ENCODE measurements around the gene RAB3A. TPM values are rescaled to one million over a fixed set of nuclear protein-coding genes. Genes with fewer than 3 reads are reported as not detected.

RAB3A gene
- total and polyA plus RNA-seq, 2 donors (not counting 3 experiments of a cell fraction or from before 2014, with no cell fraction given), result 0.88 to 0.90 TPM

DNA sequence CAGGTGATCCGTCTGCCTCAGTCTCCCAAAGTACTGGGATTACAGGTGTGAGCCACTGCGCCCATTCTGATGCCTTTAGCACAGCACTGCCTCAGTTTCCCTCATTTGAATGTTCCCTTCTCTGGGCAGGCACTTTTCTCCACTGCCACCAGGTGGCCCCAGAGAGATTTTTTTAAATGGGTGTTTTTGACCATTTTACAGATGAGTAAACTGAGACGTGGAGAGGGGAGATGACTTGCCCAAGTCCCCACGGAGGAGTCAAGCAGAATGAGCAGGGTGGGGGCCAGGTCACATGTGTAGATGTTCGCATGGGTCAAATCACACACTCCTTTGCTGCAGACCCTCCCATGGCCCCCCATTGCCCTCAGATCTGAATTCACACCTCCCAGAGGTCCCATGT is 25.6 kb upstream of the RAB3A start:
- Histone ChIP-seq H3K79me2 (ENCODE audit: control insufficient read depth, insufficient read depth, low read length) (no peaks in the 10 kb centered on the region), H3K4me1 (ENCODE audit: control insufficient read depth, extremely low read depth, insufficient read depth, low read length) (peaks cover 9% of the 10 kb centered on the region), H4K20me1 (replicated peaks; ENCODE audit: control insufficient read depth, extremely low read depth, insufficient read depth, low read length) (no peaks in the 10 kb centered on the region), H3K27ac (ENCODE audit: insufficient read depth, low read depth, low read length) (no peak overlapping the region), H3K9me3 (replicated peaks; ENCODE audit: control insufficient read depth, insufficient read depth, low read length) (no peaks in the 10 kb centered on the region), H3K27me3 (ENCODE audit: control insufficient read depth in 2 of 2, insufficient read depth in 2 of 2, low read length in 2 of 2) (peaks cover 5 to 9% of the 10 kb centered on the region in 2 experiments), H3K9me1 (replicated peaks; ENCODE audit: control insufficient read depth, extremely low read depth, insufficient read depth, low read length) (no peaks in the 10 kb centered on the region), H3K9ac (replicated peaks; ENCODE audit: extremely low read depth, insufficient read depth, low read length) (no peak overlapping the region), H2AFZ (ENCODE audit: low read depth, low read length) (no peak overlapping the region), H3K36me3 (ENCODE audit: control insufficient read depth in 2 of 2, extremely low read depth in 1 of 2, insufficient read depth in 2 of 2, low read length in 2 of 2) (no peaks in the 10 kb centered on the region), H3K4me2 (ENCODE audit: insufficient read depth, low read length) (no peak overlapping the region), H3K4me3 (replicated peaks in 1 of 3; ENCODE audit: insufficient read depth in 1 of 3, low read depth in 1 of 3, low read length in 3 of 3) (no peak overlapping the region)
- TF ChIP-seq POLR2A (IDR thresholded peaks at IDR 0.05; ENCODE audit: low read depth, low read length), result no peak
- TF ChIP-seq POLR2AphosphoS5 (IDR thresholded peaks at IDR 0.05; ENCODE audit: insufficient read depth, low read depth, low read length), result no peak
- no peak for TF ChIP-seq EZH2 (IDR thresholded peaks at IDR 0.05; ENCODE audit: borderline replicate concordance, low read depth, low read length, severe bottlenecking)
- no peak for TF ChIP-seq JUN (IDR thresholded peaks at IDR 0.05; ENCODE audit: borderline replicate concordance, insufficient read depth, insufficient read length, low read depth)
- TF ChIP-seq MYC (IDR thresholded peaks at IDR 0.05; ENCODE audit: low read depth, low read length), result no peak
- TF ChIP-seq, protein P1, sequence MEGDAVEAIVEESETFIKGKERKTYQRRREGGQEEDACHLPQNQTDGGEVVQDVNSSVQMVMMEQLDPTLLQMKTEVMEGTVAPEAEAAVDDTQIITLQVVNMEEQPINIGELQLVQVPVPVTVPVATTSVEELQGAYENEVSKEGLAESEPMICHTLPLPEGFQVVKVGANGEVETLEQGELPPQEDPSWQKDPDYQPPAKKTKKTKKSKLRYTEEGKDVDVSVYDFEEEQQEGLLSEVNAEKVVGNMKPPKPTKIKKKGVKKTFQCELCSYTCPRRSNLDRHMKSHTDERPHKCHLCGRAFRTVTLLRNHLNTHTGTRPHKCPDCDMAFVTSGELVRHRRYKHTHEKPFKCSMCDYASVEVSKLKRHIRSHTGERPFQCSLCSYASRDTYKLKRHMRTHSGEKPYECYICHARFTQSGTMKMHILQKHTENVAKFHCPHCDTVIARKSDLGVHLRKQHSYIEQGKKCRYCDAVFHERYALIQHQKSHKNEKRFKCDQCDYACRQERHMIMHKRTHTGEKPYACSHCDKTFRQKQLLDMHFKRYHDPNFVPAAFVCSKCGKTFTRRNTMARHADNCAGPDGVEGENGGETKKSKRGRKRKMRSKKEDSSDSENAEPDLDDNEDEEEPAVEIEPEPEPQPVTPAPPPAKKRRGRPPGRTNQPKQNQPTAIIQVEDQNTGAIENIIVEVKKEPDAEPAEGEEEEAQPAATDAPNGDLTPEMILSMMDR (IDR thresholded peaks at IDR 0.05; ENCODE audit: extremely low read depth in 1 of 2, insufficient read depth in 1 of 2, low read depth in 1 of 2, low read length in 2 of 2), result peak; percentile 30 to 38
- FAIRE-seq, result no peak
- dilution Hi-C loops (cut with MboI; ENCODE audit: extremely low pct_ligation_motif_present, low sequenced_read_pairs) (no loop called here), intact Hi-C loops (cut with micrococcal nuclease) (no loop called here)
- BruUV-seq (replicated peaks), result no TSS peak
- CTCF ChIA-PET, result no interaction called here
- no peak for DNase-seq (ENCODE audit: low read depth, low spot score)
- POLR2A ChIA-PET, result no interaction called here

DNA sequence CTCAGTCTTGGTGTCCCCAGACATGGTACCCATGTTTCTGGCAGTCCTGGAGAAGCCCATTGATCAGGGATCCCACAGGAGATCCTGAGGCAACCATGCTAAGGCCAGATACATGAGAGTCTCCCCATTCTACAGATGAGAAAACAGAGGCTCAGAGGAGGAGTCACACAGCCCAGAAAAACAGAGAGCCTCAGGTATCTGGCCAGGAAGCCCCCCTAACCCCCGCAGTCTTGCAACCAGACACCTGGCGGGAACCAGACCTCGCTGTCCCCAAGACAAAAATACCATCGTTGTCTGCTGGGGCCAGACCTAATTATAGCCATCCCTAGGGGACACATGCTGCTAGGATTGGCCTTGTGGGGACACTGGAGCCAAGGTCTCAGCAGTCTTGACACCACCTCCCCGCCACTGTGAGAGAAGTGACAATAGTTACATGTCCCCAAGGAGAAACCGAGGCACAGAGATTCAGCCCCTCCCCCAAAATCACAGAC is 24.0 kb upstream of the RAB3A start:
- no peak for TF ChIP-seq GATA2 (IDR thresholded peaks at IDR 0.05; ENCODE audit: insufficient read depth, insufficient read length, low read depth, low read length)
- H3K27me3 ChIP-seq (ENCODE audit: control insufficient read depth in 2 of 2, insufficient read depth in 2 of 2, low read length in 2 of 2), result peaks cover 5 to 9% of the 10 kb centered on the region in 2 experiments
- H3K9me3 ChIP-seq (replicated peaks; ENCODE audit: control insufficient read depth, insufficient read depth, low read length), result no peaks in the 10 kb centered on the region
- H3K4me3 ChIP-seq (replicated peaks in 1 of 3; ENCODE audit: insufficient read depth in 1 of 3, low read depth in 1 of 3, low read length in 3 of 3), result no peak overlapping the region
- no peak overlapping the region for H3K4me2 ChIP-seq (ENCODE audit: insufficient read depth, low read length)
- H3K36me3 ChIP-seq (ENCODE audit: control insufficient read depth in 2 of 2, extremely low read depth in 1 of 2, insufficient read depth in 2 of 2, low read length in 2 of 2), result no peaks in the 10 kb centered on the region
- H3K27ac ChIP-seq (ENCODE audit: insufficient read depth, low read depth, low read length), result no peak overlapping the region
- no peak overlapping the region for H3K9ac ChIP-seq (replicated peaks; ENCODE audit: extremely low read depth, insufficient read depth, low read length)
- H2AFZ ChIP-seq (ENCODE audit: low read depth, low read length), result no peak overlapping the region
- H3K4me1 ChIP-seq (ENCODE audit: control insufficient read depth, extremely low read depth, insufficient read depth, low read length), result peaks cover 9% of the 10 kb centered on the region
- no peaks in the 10 kb centered on the region for H4K20me1 ChIP-seq (replicated peaks; ENCODE audit: control insufficient read depth, extremely low read depth, insufficient read depth, low read length)
- FAIRE-seq (no peak), DNase-seq (ENCODE audit: low read depth, low spot score) (no peak)
- no TSS peak for BruUV-seq (replicated peaks)
- intact Hi-C loops (cut with micrococcal nuclease) (no loop called here), dilution Hi-C loops (cut with MboI; ENCODE audit: extremely low pct_ligation_motif_present, low sequenced_read_pairs) (no loop called here)
- ChIA-PET CTCF (no interaction called here), POLR2A (no interaction called here)
- H3K79me2 ChIP-seq (ENCODE audit: control insufficient read depth, insufficient read depth, low read length), result no peaks in the 10 kb centered on the region
- no peaks in the 10 kb centered on the region for H3K9me1 ChIP-seq (replicated peaks; ENCODE audit: control insufficient read depth, extremely low read depth, insufficient read depth, low read length)
